Ascending aorta (tissue), 2 donors: ENCODE measurements around the gene INCENP. TPM values are rescaled to one million over a fixed set of nuclear protein-coding genes. Genes with fewer than 3 reads are reported as not detected.

ENCODE experiments used
- DNase-seq, 2 donors: peaks; one replicate each; pipeline ENCODE4 v3.0.0-alpha.2; 2019; ENCODE audit warnings: low spot score in 2 of 2
- H3K27ac ChIP-seq, 2 donors: fragments of 200-600 bp; sonication (generic); one replicate each; pipeline ENCODE4 v1.5.1; 2016 to 2017; ENCODE audit warnings: mild to moderate bottlenecking in 1 of 2
- H3K27me3 ChIP-seq: fragments of 200-600 bp; sonication (generic); one replicate; pipeline ENCODE4 v1.5.1; 2017
- H3K36me3 ChIP-seq, 2 donors: fragments of 200-600 bp; sonication (generic); one replicate each; pipeline ENCODE4 v1.5.1; 2016
- H3K4me1 ChIP-seq, 2 donors: fragments of 200-600 bp; sonication (generic); one replicate each; pipeline ENCODE4 v1.5.1; 2016 to 2017; ENCODE audit warnings: mild to moderate bottlenecking in 1 of 2
- H3K4me3 ChIP-seq, 2 donors: fragments of 200-600 bp; sonication (generic); one replicate each; pipeline ENCODE4 v1.5.1; 2016 to 2017; ENCODE audit warnings: mild to moderate bottlenecking in 1 of 2
- H3K9me3 ChIP-seq, 2 donors: fragments of 200-600 bp; sonication (generic); one replicate each; pipeline ENCODE4 v1.5.1; 2016
- CTCF ChIP-seq, 3 experiments: fragments of 200-600 bp in 2 of 3; fragments of 450-650 bp in 1 of 3; sonication (generic) in 2 of 3; IDR thresholded peaks; one replicate each; pipeline ENCODE4 v1.5.1; 2016 to 2019; ENCODE audit warnings: antibody characterized with exemption in 3 of 3, mild to moderate bottlenecking in 1 of 3, moderate library complexity in 1 of 3
- intact Hi-C: fragments of 100-400 bp; cut with DNase I; formaldehyde crosslinking; loops from one replicate; pipeline ENCODE4 v1.15.1; 2023
- total RNA-seq: library from RNA; depleted of rRNA; stranded (reverse); fragments of >200 nt; gene quantifications from one replicate; pipeline ENCODE4 v1.1.0, GENCODE V29; 2016

Gene INCENP
- total RNA-seq, 1 donor from 2014 or later, result 55.5 TPM

GRCh38 chr11:62149986-62150886 lies 26.4 kb downstream of the INCENP start:
- TF ChIP-seq CTCF (IDR thresholded peaks at IDR 0.05), result no peak
- Histone ChIP-seq H3K4me3 (no peak overlapping the region), H3K9me3 (no peaks in the 10 kb centered on the region), H3K27me3 (no peaks in the 10 kb centered on the region), H3K4me1 (no peaks in the 10 kb centered on the region), H3K27ac (no peak overlapping the region), H3K36me3 (peaks cover 59 to 70% of the 10 kb centered on the region in 2 donors)
- peak in 1 of 2 donors; percentile 35 for DNase-seq
- intact Hi-C loops, result no loop called here

- Histone ChIP-seq H3K36me3 (peaks cover 52 to 61% of the 10 kb centered on the region in 2 donors), H3K4me3 (no peak overlapping the region), H3K27me3 (no peaks in the 10 kb centered on the region), H3K4me1 (no peaks in the 10 kb centered on the region), H3K27ac (no peak overlapping the region), H3K9me3 (no peaks in the 10 kb centered on the region)
- no peak for TF ChIP-seq CTCF (IDR thresholded peaks at IDR 0.05)
- intact Hi-C loops, result no loop called here
- DNase-seq, result no peak
Measured at GRCh38 chr11:62150887-62151736, 27.3 kb downstream of the INCENP start.

- Histone ChIP-seq H3K27ac (no peak overlapping the region), H3K4me3 (no peak overlapping the region), H3K27me3 (no peaks in the 10 kb centered on the region), H3K36me3 (peaks cover 46 to 55% of the 10 kb centered on the region in 2 donors), H3K4me1 (no peaks in the 10 kb centered on the region), H3K9me3 (no peaks in the 10 kb centered on the region)
- intact Hi-C loops, result no loop called here
- DNase-seq, result peak in 1 of 2 donors; percentile 46
- no peak for TF ChIP-seq CTCF (IDR thresholded peaks at IDR 0.05)
Measured at GRCh38 chr11:62151737-62152102, 27.9 kb downstream of the INCENP start.

- no peak overlapping the region for H3K27ac ChIP-seq
Measured at GRCh38 chr11:62152245-62153086, 28.7 kb downstream of the INCENP start.

More at GRCh38 chr11:62152245-62153086, 28.7 kb downstream of the INCENP start:
- no peak for TF ChIP-seq CTCF (IDR thresholded peaks at IDR 0.05)
- no peak overlapping the region for H3K4me3 ChIP-seq
- intact Hi-C loops, result no loop called here
- H3K9me3 ChIP-seq, result no peaks in the 10 kb centered on the region
- no peaks in the 10 kb centered on the region for H3K27me3 ChIP-seq
- DNase-seq, result peak in 1 of 2 donors; percentile 35
- H3K36me3 ChIP-seq, result peaks cover 40 to 50% of the 10 kb centered on the region in 2 donors
- no peaks in the 10 kb centered on the region for H3K4me1 ChIP-seq
